IPS DF 4.7 (cell line): Measurements from ENCODE around the gene RUNDC1.
"Not testable (repeated sequence)": the region's sequence is repeated elsewhere in the genome, so short reads cannot be mapped to it uniquely, and the experiment has no call there.

Source experiments
- DNase-seq: peaks from one replicate; pipeline ENCODE4 v3.0.0-alpha.2; 2013; ENCODE audit warnings: low spot score; ENCODE audit errors: extremely low read depth

RUNDC1 gene

DNA sequence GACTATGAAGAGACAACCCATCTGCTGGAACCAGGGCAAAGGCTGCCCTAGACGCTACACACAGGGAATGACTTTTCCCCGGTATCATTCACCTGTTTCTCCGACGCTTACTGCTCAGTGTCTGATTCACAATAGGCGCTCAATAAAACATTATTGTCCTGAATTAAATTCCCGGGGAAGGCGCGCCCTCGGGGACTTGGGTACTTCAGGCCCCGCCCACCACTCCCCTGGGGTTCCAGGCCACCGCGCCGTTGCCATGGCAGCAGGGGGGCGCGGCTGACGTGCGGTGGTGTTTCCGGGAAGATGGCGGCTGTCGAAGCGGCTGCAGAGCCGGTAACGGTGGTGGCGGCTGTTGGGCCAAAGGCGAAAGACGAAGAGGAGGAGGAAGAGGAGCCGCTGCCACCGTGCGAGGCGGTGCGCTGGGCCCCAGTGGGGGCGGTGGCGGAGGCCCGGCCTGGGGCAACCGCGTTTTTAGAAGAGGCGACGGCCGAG is at the start of gene RUNDC1:
Gene RUNDC1 (plus strand): TSS at position 292 of the 492 bp plus-strand sequence. CDS start 12 bp downstream, at position 304.
- DNase-seq: no peak

DNA sequence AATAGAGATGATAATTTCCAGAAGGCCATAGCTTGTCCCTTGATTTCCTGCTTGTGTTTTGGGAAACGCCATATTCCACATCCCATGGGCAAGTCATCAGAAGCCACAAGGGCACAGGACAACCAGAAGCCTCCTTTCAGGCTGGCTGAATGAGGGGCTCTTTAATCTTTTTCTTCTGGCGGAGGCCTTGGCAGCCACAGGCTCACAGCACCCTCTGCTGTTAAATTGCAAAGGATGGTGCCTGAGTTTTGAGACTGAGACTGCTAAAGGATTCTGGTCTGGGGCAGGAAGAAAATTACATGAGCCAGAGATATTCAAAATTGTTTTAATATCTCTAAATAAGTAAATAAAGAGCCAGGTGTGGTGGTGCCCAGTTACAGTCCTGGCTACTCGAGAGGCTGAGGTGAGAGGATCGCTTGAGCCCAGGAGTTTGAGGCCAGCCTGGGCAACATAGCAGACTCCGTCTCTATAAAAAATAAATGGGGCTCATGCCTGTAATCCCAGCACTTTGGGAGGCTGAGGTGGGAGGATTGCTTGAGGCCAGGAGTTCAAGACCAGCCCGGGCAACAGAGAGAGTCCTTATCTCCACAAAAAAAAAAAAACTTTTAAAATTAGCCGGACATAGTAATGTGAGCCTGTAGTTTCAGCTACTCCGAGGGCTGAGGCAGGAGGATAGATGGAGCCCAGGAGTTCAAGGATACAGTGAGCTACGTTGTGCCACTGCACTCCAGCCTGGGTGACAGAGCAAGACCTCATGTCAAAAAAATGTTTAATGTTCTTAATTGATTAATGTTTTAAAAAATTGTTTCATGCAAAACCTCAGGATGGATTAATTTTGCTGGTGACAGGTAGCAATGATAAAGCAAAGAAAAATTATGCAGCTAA is 42.4 kb upstream of the RUNDC1 start:
- DNase-seq: peak; percentile 46

DNA sequence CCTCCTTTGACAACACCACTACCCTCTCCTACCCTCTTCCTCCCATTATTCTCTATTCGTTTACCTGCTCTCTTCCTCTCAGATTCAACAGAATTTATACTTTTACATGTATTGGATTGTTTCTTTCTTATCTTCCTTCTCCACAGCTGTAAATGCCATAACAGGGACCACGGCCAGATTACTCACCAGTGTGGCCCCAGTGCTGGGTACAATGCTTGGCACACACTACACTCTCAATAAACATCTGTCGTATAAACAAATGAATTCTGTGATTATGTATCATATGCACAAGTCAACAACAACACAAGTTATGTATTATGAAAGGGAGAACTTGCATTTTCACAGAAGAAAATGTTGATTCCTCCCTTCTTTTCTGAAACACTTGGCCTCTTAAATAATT is 36.2 kb upstream of the RUNDC1 start:
- no peak for DNase-seq

DNA sequence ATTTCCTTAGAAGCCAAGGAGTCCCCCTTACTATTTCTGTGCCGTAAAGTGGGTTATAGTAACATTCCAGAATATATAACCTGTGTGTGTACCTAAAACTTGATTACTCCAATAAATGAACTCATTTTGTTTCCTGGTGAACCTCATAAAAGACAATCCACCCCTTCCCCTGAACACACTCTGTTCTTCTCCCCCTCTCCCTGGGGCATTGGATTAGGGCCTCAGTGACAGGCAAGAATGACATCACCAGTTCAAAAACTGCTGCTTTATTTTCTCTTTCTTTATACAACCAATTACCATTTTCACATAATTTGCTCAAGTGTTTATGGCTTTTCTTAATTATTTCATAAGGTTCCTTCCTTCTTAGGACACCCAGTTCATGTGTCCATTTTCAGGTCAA is 33.6 kb upstream of the RUNDC1 start:
- DNase-seq: no peak

DNA sequence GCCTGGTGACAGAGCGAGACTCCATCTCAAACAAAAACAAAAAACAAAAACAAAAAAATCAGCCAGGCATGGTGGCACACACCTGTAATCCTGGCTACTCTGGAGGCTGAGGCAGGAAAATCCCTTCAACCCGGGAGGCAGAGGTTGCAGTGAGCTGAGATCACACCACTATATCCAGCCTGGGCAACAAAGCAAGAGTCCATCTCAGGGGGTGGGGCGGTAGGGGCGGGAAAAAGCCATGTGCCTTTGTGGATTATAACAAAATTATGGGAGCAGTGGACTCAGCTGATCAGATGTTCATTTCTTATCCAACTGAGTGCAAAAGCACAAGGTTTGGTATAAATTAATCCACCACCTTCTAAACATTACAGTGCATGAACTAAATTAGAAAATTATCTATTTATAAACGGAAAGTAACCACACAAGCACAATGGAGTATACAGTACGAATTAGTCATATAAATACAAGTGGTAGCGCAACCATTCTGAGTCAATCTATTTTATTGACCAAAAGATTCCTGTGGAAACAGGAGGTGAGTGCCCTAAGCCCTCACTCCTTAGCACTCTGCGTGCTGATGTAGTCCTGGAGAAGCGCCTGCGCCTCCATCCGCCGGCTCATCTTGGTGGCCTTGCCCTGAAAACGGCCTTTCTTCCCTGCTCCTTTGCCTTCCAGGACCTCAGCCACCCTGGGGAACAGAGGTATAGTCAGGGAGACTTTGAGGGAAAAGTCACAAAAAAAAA is 30.2 kb upstream of the RUNDC1 start:
- no peak for DNase-seq

DNA sequence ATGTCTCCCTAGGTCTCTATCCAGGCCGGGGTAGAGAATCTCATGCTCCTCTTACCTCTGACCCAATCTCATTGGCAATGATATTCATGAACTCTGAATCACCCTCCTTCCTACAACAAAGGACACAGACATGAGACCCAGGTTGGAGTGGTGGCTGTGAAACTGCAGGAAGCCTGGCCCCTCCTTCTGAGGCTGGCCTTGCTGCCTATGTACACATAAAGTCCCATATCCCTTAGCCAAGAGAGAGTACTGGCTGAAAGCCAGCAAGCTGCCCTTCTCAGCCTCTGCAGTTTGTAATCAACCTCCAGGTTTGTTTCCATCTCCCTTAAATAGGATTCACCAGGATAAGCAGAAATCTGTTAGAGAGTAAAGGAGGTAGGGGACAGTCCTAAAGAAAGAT is 26.7 kb upstream of the RUNDC1 start:
- DNase-seq: no peak

DNA sequence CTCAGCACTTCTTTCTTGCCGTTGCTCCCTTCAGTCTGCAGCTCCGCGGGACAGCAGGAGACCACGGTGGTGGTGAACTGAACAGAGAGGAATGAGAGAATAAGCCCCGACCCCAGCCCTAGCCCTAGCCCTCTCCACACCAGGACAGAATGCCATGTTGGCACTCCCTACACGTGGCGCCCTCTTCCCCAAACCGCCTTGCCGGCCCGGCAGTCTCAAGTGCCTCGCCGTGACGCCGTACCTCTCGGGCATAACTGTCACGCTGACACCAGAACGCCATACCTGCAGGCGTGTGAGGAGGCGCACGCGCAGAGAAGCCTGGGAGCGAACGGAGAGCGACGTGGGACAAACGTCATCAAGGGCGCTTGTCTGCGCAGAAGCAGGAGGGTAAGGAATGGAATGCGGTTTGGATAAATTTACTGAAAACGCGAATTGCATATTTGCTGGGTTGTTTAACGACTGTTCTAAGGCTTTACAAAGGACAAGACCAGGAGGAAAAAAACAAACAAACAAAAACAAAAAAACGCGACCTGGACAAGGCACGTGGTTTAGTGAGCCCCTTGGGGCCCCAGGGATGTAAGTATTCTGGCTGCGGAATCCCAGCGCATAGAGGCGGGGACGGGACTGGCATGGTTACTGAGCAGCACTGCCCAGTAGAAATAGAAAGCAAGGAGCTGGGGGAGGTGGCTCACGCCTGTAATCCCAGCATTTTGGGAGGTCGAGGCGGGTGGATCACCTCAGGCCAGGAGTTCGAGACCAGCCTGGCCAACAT is 16.0 kb upstream of the RUNDC1 start, which contains the start of gene AARSD1:
Gene AARSD1 (minus strand): TSS at position 294 of the 772 bp plus-strand sequence. CDS start 14 bp downstream, at position 280.
- peak; percentile 82 for DNase-seq

DNA sequence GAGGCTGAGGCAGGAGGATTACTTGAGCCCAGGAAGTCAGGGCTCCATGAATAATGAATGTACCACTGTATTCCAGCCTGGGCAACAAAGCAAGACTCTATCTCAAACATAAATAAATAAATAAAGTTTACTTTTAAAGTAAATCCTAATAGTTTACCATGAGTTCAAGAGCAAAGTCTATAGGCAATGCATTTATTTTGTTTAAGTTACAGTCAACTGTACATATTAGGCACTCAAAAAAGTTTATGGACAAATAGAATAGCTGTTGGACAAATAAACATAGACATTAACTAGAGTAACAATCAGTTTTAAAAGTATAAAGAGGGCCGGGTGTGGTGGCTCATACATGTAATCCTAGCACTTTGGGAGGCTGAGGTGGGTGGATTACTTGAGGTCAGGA is 12.4 kb upstream of the RUNDC1 start:
- no peak for DNase-seq

DNA sequence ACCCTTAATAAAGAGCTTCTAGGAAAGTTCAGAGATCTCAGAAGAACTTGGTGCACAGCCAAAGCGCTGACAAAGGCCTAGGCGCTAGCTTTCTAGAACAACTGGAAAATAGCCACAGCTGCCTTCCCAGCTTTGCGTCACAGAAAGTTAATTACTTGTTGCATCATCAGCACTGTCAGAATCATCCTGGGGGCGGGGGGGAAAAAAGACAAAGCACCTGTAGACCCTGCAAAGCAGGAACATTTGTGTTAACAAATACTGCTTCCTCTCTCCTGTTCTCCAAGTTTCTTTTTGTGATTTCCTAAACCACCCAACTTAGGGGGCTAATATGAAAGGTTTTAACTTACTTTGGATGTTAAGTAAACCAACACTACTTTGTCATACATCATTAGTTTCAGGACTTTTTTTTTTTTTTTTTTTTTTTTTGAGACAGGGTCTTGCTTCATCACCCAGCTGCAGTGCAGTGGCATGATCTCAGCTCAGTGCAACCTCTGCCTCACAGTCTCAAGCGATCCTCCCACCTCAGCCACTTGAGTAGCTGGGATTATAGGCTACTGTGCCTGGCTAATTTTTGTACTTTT is 11.3 kb upstream of the RUNDC1 start:
- DNase-seq: no peak

DNA sequence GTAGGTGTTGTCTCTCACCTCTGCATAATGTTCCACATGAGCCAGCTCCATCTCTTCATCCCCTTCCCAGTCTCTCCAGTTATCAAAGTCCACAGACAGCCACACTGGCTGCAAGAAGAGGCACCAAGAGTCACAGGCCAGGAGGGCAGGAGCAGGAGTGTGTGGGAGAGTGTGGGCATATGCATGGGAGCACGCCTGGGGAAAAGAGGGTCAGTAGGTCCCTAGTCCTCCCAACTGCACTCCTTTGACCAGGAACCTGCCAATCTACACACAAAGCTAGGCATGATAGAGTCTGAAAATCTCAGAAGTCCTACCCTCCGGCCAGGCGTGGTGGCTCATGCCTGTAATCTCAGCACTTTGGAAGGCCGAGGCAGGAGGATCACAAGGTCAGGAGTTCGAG is 8.8 kb upstream of the RUNDC1 start:
- DNase-seq: no peak

DNA sequence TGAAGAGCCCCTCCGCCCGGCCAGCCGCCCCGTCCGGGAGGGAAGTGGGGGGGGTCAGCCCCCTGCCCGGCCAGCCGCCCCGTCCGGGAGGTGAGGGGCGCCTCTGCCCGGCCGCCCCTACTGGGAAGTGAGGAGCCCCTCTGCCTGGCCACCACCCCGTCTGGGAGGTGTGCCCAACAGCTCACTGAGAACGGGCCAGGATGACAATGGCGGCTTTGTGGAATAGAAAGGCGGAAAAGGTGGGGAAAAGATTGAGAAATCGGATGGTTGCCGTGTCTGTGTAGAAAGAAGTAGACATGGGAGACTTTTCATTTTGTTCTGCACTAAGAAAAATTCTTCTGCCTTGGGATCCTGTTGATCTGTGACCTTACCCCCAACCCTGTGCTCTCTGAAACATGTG is 7.0 kb upstream of the RUNDC1 start:
- DNase-seq: not testable (repeated sequence)

DNA sequence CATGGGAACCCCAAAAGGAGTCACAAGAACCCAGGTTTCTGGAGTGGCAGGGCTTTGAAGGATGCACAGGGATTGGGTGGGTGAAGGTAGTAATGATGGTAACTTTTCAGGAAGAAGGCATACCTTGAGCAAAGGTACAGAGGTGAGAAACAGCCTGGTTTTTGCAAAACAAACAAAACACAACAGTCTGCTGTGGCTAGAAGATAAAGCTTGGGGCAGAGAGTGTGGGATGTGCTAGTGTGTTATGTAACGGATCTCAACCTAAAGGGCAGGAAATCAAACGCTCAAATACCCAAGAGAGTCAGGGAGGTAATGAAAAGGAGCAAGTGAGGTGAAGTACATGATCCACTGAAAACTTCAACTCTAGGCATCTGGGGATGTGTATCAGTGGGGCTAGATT is 5.1 kb upstream of the RUNDC1 start:
- DNase-seq: no peak

DNA sequence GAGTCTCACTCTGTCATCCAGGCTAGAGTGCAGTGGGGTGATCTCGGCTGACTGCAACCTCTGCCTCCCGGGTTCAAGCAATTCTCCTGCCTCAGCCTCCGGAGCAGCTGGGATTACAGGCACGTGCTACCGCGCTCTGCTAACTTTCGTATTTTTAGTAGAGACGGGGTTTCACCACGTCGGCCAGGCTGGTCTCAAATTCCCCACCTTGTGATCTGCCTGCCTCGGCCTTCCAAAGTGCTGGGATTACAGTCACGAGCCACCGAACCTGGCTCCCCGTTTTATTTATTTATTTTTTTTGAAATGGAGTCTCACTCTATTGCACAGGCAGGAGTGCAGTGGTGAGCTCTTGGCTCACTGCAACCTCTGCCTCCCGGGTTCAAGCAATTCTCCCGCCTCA is 4.7 kb upstream of the RUNDC1 start:
- DNase-seq: not testable (repeated sequence)

DNA sequence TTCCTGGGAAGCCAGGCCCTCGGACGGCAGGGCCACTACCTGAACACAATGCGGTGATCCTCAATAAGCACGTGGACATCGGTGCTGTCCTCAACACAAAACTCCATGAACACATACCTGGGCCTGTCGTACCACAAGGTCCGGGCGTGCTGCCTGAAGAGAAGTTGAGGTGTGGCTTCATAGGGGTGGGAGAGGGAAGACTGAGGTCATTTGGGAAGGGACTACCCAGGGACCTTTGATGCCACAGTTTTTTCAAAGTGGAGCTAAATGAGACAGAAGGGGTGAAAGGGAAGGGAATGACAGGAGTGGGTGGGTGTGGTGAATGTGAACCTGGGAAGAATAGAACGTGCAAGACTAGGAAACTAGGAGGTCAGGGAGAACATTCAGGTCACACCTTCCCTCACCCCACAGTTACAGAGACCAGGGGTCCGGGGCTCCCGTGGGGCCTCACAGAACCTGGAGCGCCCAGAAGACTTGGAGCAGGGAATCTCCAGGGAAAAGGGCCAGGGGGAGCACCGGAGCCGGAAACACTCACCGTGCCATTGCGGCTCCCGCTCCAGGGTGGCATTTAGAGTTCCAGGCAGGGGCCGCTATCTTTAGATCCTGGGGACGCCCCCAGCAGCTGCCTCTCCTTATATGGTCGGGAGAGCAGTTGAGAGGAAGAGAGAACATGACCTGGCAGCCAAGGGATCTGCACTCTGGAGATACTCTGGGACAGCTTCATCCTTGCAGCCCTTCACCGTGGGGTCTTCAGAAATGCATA is 673 bp upstream of the RUNDC1 start, which contains the start of gene PTGES3L:
Gene PTGES3L (minus strand): TSS at position 570 of the 763 bp plus-strand sequence. CDS start 27 bp downstream, at position 543.
- no peak for DNase-seq

DNA sequence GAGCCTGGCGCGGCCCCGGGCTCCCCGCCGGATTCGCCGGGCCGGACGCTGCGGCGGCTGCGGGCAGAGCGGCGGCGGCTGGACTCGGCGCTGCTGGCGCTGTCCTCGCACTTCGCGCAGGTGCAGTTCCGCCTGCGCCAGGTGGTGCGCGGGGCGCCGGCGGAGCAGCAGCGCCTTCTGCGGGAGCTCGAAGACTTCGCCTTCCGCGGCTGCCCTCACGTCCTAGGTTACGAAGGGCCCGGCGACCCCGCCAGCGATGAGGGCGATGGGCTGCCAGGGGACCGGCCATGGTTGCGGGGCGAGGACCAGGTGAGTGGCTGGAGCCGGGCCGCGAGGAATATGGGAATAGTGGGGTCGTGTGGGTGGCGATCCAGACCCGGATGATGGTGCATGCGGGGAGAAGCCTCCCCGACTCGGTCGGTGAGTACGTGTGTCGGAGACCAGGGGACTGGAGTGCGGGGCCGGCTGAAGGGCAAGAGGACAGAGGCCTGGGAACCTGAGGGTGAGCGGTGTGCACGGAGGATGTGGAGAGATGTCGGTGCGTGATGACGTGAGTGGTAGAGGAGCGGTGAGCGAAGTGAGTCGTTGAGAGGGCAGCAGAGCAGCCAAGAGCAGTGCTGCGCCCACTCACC is 517 bp downstream of the RUNDC1 start:
- DNase-seq: no peak

DNA sequence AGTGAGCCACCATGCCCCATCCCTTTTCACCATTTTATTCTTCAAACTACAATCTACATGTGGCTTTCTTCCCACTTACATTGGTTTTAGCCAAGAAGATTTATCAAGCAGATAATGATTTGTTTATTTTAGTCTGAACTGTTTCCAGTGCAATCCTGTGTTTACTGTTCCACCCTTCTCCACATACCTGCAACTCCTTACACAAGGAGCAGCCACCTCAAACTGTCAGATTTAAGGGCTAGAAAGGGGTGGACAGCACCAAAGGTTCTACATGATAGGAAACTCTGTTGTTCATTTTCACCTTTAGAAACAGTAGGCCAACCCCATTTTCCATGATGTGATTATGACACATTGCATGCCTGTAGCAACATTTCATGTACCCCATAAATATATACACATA is 1.9 kb downstream of the RUNDC1 start:
- DNase-seq: no peak

DNA sequence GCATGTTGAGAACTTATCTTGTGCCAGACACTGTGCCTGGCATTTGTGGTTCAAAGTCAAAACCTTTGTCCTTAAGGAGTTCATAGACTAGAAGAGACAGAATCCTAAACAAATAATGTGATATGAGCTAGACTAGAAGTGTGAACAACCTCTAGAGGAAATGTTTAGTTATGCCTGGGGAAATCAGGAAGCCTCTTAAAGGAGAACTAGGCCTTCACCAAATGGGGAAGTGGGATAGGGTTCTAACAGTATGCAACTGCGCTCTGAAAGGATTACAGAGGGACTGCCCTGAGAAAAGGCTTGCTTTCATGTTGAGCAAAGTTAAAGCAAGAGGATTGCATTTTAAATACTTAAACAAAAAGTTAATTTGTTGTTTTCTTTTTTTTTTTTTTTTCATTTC is 4.9 kb downstream of the RUNDC1 start:
- DNase-seq: no peak

DNA sequence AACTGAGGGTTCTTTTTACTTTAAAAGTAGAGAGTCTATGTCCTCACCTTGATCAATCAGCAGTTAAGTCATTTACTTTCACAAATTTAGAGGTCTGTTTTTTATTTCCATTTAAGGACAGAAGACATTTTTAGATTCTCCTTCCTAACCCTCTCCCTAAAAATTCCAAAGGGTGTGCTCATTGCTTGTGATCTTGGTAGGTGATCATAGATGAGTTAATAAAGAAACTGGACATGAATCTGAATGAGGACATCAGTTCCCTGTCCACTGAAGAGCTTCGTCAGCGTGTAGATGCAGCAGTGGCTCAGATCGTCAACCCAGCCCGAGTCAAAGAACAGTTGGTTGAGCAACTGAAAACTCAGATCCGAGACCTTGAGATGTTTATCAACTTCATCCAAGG is 8.8 kb downstream of the RUNDC1 start:
- DNase-seq: no peak

DNA sequence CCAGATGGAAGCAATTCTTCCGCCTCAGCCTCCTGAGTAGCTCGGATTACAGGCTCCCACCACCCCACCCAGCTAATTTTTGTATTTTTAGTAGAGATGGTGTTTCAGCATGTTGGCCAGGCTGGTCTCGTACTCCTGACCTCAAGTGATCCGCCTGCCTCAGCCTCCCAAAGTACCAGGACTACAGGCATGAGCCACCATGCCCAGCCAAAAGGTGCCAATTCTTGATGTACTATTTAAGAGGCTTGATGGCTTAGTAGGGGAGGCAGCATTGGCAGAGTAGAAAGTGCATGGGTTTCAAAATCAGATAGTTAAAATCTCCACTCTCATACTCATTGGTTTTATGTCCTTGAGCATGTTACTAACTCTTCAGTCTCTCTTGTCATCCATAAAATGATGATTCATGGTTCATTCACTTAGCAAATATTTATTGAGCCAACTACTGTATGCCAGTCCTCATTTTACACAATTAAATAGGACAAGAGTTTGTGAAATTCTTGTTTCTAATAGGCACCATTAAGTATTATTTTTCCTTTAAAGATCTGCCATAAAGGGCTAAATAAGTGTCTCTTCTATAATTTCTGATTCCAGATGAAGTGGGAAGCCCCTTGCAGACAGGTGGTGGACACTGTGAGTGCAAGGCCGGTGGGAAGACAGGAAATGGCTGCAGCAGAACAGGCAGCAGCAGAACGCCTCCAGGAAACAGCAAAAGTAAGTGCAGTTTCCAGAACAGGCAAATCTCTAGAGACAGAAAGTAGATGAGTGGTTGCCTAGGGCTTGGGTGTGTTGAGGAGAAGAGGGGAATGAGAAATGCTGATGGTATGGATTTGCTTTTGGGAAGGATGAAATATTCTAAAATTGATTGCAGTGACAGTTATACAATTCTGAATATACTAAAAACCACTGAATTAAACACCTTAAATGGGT is 9.6 kb downstream of the RUNDC1 start:
- no peak for DNase-seq
